ACC112 (cell line): ENCODE results near the gene FLNB.

Experiments used
- H2AFZ ChIP-seq: fragments of 200-600 bp; sonication (generic); one replicate; pipeline ENCODE4 v1.6.0; 2017; ENCODE audit warnings: antibody characterized with exemption, low read length; ENCODE audit not compliant: unreplicated experiment
- H3K27ac ChIP-seq: fragments of 200-600 bp; sonication (generic); 2 replicates; pipeline ENCODE4 v1.5.1; 2014; ENCODE audit warnings: low read depth, mild to moderate bottlenecking, antibody characterized with exemption, low read length, moderate library complexity
- H3K27me3 ChIP-seq: fragments of 200-600 bp; sonication (generic); 2 replicates; pipeline ENCODE4 v1.6.1; 2014; ENCODE audit warnings: mild to moderate bottlenecking, antibody characterized with exemption, low read length, moderate library complexity, mixed read lengths; ENCODE audit not compliant: insufficient read depth
- H3K36me3 ChIP-seq: fragments of 200-600 bp; sonication (generic); 2 replicates; pipeline ENCODE4 v1.6.1; 2016; ENCODE audit warnings: mild to moderate bottlenecking, antibody characterized with exemption, low read length, moderate library complexity, mixed read lengths; ENCODE audit not compliant: insufficient read depth
- H3K4me1 ChIP-seq: fragments of 200-600 bp; sonication (generic); one replicate; pipeline ENCODE4 v1.6.1; 2016; ENCODE audit warnings: low read length, mixed read lengths; ENCODE audit not compliant: insufficient read depth, unreplicated experiment, control insufficient read depth
- H3K4me3 ChIP-seq: fragments of 200-600 bp; sonication (generic); 2 replicates; pipeline ENCODE4 v1.5.1; 2014; ENCODE audit warnings: mild to moderate bottlenecking, low read depth, low read length
- H3K79me2 ChIP-seq: fragments of 200-600 bp; sonication (generic); one replicate; pipeline ENCODE4 v1.6.0; 2016; ENCODE audit warnings: low read length; ENCODE audit not compliant: control insufficient read depth, unreplicated experiment, insufficient read depth

FLNB gene

GRCh38 chr3:57966829-57967228 is 41.4 kb upstream of the FLNB start:
- Histone ChIP-seq H3K27ac (no peak overlapping the region), H3K79me2 (no peaks in the 10 kb centered on the region), H2AFZ (no peak overlapping the region), H3K27me3 (no peaks in the 10 kb centered on the region), H3K4me1 (peaks cover 14% of the 10 kb centered on the region), H3K36me3 (no peaks in the 10 kb centered on the region), H3K4me3 (no peak overlapping the region)

- Histone ChIP-seq H3K4me3 (no peak overlapping the region), H3K27me3 (no peaks in the 10 kb centered on the region), H3K79me2 (no peaks in the 10 kb centered on the region), H2AFZ (no peak overlapping the region), H3K4me1 (peaks cover 20% of the 10 kb centered on the region), H3K36me3 (no peaks in the 10 kb centered on the region), H3K27ac (no peak overlapping the region)
Measured at GRCh38 chr3:57967590-57967989, 40.6 kb upstream of the FLNB start.

GRCh38 chr3:57968501-57968900 is 39.7 kb upstream of the FLNB start:
- Histone ChIP-seq H3K36me3 (no peaks in the 10 kb centered on the region), H3K4me1 (peaks cover 26% of the 10 kb centered on the region), H2AFZ (no peak overlapping the region), H3K27ac (no peak overlapping the region), H3K79me2 (no peaks in the 10 kb centered on the region), H3K27me3 (no peaks in the 10 kb centered on the region), H3K4me3 (no peak overlapping the region)

GRCh38 chr3:57971975-57972374 is 36.2 kb upstream of the FLNB start:
- Histone ChIP-seq H3K27me3 (no peaks in the 10 kb centered on the region), H3K36me3 (no peaks in the 10 kb centered on the region), H2AFZ (no peak overlapping the region), H3K4me3 (no peak overlapping the region), H3K27ac (no peak overlapping the region), H3K79me2 (no peaks in the 10 kb centered on the region), H3K4me1 (peaks cover 41% of the 10 kb centered on the region)

- Histone ChIP-seq H3K27ac (no peak overlapping the region), H3K4me1 (peaks cover 41% of the 10 kb centered on the region), H3K27me3 (no peaks in the 10 kb centered on the region), H3K36me3 (no peaks in the 10 kb centered on the region), H2AFZ (no peak overlapping the region), H3K79me2 (no peaks in the 10 kb centered on the region), H3K4me3 (no peak overlapping the region)
Measured at GRCh38 chr3:57972531-57973111, 35.6 kb upstream of the FLNB start.

- no peak overlapping the region for H2AFZ ChIP-seq
- H3K4me3 ChIP-seq, result no peak overlapping the region
- H3K27me3 ChIP-seq, result no peaks in the 10 kb centered on the region
- H3K79me2 ChIP-seq, result no peaks in the 10 kb centered on the region
- H3K27ac ChIP-seq, result no peak overlapping the region
- H3K36me3 ChIP-seq, result no peaks in the 10 kb centered on the region
- peaks cover 53% of the 10 kb centered on the region for H3K4me1 ChIP-seq
Measured at GRCh38 chr3:57973715-57974477, 34.3 kb upstream of the FLNB start.

- peaks cover 44% of the 10 kb centered on the region for H3K4me1 ChIP-seq
- no peaks in the 10 kb centered on the region for H3K27me3 ChIP-seq
- H3K36me3 ChIP-seq, result no peaks in the 10 kb centered on the region
- no peak overlapping the region for H2AFZ ChIP-seq
- peak overlapping the region; percentile 67 for H3K27ac ChIP-seq
- no peak overlapping the region for H3K4me3 ChIP-seq
- H3K79me2 ChIP-seq, result no peaks in the 10 kb centered on the region
Measured at GRCh38 chr3:57974796-57975388, 33.3 kb upstream of the FLNB start.

GRCh38 chr3:57977818-57978235 is 30.4 kb upstream of the FLNB start:
- Histone ChIP-seq H3K4me1 (peaks cover 42% of the 10 kb centered on the region), H3K27me3 (no peaks in the 10 kb centered on the region), H3K36me3 (no peaks in the 10 kb centered on the region), H3K79me2 (no peaks in the 10 kb centered on the region), H2AFZ (peak overlapping the region; percentile 35), H3K27ac (0 out of 2 replicates have a peak overlapping the region, but pooled peaks have one; percentile 10), H3K4me3 (no peak overlapping the region)

- Histone ChIP-seq H3K4me3 (no peak overlapping the region), H3K4me1 (peaks cover 43% of the 10 kb centered on the region), H3K36me3 (no peaks in the 10 kb centered on the region), H2AFZ (peak overlapping the region; percentile 35), H3K27ac (0 out of 2 replicates have a peak overlapping the region, but pooled peaks have one; percentile 10), H3K27me3 (no peaks in the 10 kb centered on the region), H3K79me2 (no peaks in the 10 kb centered on the region)
Measured at GRCh38 chr3:57978316-57978715, 29.9 kb upstream of the FLNB start.

GRCh38 chr3:57980416-57980815 is 27.8 kb upstream of the FLNB start:
- H3K27me3 ChIP-seq, result no peaks in the 10 kb centered on the region
- H3K79me2 ChIP-seq, result no peaks in the 10 kb centered on the region
- no peaks in the 10 kb centered on the region for H3K36me3 ChIP-seq
- H3K4me3 ChIP-seq, result no peak overlapping the region
- H3K4me1 ChIP-seq, result peaks cover 45% of the 10 kb centered on the region
- H2AFZ ChIP-seq, result no peak overlapping the region
- H3K27ac ChIP-seq, result no peak overlapping the region
